ENCODE data around the gene LRRC59. TPM values are rescaled to one million over a fixed set of nuclear protein-coding genes. Genes with fewer than 3 reads are reported as not detected.

Gene LRRC59
- total and polyA plus RNA-seq, 2 experiments from 2014 or later: 46.4 to 124 TPM

DNA sequence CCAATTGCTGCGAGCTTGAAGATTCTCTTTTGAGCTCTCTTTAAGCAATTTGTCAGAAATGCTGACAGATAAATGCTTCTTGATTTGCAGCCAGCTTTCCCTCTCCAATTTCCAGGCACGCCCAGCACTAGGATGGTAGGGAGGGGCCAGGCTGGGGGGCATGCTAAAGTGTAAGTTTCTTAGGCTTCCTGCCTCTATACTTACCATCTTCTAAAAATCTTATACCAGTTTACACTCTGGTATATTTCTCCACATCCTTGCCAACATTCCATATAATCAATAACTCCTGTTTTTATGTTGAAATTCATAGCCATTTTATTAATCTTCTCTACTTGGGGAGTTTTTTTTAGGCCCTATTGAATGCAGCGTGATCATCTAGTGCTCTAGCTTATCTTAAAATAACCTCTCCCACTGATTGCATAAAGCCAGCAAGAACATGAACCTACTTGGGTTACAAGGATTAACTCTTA is 46.2 kb upstream of the LRRC59 start (continued):
- TF ChIP-seq, protein P1, sequence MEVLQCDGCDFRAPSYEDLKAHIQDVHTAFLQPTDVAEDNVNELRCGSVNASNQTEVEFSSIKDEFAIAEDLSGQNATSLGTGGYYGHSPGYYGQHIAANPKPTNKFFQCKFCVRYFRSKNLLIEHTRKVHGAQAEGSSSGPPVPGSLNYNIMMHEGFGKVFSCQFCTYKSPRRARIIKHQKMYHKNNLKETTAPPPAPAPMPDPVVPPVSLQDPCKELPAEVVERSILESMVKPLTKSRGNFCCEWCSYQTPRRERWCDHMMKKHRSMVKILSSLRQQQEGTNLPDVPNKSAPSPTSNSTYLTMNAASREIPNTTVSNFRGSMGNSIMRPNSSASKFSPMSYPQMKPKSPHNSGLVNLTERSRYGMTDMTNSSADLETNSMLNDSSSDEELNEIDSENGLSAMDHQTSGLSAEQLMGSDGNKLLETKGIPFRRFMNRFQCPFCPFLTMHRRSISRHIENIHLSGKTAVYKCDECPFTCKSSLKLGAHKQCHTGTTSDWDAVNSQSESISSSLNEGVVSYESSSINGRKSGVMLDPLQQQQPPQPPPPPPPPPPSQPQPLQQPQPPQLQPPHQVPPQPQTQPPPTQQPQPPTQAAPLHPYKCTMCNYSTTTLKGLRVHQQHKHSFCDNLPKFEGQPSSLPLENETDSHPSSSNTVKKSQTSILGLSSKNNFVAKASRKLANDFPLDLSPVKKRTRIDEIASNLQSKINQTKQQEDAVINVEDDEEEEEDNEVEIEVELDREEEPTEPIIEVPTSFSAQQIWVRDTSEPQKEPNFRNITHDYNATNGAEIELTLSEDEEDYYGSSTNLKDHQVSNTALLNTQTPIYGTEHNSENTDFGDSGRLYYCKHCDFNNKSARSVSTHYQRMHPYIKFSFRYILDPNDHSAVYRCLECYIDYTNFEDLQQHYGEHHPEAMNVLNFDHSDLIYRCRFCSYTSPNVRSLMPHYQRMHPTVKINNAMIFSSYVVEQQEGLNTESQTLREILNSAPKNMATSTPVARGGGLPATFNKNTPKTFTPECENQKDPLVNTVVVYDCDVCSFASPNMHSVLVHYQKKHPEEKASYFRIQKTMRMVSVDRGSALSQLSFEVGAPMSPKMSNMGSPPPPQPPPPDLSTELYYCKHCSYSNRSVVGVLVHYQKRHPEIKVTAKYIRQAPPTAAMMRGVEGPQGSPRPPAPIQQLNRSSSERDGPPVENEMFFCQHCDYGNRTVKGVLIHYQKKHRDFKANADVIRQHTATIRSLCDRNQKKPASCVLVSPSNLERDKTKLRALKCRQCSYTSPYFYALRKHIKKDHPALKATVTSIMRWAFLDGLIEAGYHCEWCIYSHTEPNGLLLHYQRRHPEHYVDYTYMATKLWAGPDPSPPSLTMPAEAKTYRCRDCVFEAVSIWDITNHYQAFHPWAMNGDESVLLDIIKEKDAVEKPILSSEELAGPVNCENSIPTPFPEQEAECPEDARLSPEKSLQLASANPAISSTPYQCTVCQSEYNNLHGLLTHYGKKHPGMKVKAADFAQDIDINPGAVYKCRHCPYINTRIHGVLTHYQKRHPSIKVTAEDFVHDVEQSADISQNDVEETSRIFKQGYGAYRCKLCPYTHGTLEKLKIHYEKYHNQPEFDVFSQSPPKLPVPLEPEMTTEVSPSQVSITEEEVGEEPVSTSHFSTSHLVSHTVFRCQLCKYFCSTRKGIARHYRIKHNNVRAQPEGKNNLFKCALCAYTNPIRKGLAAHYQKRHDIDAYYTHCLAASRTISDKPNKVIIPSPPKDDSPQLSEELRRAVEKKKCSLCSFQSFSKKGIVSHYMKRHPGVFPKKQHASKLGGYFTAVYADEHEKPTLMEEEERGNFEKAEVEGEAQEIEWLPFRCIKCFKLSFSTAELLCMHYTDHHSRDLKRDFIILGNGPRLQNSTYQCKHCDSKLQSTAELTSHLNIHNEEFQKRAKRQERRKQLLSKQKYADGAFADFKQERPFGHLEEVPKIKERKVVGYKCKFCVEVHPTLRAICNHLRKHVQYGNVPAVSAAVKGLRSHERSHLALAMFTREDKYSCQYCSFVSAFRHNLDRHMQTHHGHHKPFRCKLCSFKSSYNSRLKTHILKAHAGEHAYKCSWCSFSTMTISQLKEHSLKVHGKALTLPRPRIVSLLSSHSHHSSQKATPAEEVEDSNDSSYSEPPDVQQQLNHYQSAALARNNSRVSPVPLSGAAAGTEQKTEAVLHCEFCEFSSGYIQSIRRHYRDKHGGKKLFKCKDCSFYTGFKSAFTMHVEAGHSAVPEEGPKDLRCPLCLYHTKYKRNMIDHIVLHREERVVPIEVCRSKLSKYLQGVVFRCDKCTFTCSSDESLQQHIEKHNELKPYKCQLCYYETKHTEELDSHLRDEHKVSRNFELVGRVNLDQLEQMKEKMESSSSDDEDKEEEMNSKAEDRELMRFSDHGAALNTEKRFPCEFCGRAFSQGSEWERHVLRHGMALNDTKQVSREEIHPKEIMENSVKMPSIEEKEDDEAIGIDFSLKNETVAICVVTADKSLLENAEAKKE (CRISPR knock-in tag; IDR thresholded peaks at IDR 0.05): no peak
- no peak for TF ChIP-seq CREB1 (CRISPR knock-in tag; IDR thresholded peaks at IDR 0.05; ENCODE audit: low read depth)
- TF ChIP-seq, protein P2, sequence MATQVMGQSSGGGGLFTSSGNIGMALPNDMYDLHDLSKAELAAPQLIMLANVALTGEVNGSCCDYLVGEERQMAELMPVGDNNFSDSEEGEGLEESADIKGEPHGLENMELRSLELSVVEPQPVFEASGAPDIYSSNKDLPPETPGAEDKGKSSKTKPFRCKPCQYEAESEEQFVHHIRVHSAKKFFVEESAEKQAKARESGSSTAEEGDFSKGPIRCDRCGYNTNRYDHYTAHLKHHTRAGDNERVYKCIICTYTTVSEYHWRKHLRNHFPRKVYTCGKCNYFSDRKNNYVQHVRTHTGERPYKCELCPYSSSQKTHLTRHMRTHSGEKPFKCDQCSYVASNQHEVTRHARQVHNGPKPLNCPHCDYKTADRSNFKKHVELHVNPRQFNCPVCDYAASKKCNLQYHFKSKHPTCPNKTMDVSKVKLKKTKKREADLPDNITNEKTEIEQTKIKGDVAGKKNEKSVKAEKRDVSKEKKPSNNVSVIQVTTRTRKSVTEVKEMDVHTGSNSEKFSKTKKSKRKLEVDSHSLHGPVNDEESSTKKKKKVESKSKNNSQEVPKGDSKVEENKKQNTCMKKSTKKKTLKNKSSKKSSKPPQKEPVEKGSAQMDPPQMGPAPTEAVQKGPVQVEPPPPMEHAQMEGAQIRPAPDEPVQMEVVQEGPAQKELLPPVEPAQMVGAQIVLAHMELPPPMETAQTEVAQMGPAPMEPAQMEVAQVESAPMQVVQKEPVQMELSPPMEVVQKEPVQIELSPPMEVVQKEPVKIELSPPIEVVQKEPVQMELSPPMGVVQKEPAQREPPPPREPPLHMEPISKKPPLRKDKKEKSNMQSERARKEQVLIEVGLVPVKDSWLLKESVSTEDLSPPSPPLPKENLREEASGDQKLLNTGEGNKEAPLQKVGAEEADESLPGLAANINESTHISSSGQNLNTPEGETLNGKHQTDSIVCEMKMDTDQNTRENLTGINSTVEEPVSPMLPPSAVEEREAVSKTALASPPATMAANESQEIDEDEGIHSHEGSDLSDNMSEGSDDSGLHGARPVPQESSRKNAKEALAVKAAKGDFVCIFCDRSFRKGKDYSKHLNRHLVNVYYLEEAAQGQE (IDR thresholded peaks at IDR 0.05; ENCODE audit: unreplicated experiment): no peak
- TF ChIP-seq POLR2AphosphoS5 (IDR thresholded peaks at IDR 0.05; ENCODE audit: low read depth): no peak
- TF ChIP-seq ZNF331 (CRISPR knock-in tag; IDR thresholded peaks at IDR 0.05; ENCODE audit: low read depth): no peak
- no peak for TF ChIP-seq EZH2 (IDR thresholded peaks at IDR 0.05; ENCODE audit: low read depth, unreplicated experiment)
- TF ChIP-seq JUNB (IDR thresholded peaks at IDR 0.05; ENCODE audit: unreplicated experiment): no peak
